Esophagus muscularis mucosa (tissue), 3 donors: Measurements from ENCODE around the gene ZNF674.

ENCODE experiments used
- POLR2AphosphoS5 ChIP-seq, 2 donors: sonication (generic); formaldehyde crosslinking; IDR thresholded peaks; one replicate each; pipeline ENCODE4 v1.6.1; 2017; ENCODE audit warnings: antibody characterized with exemption in 2 of 2
- TF ChIP-seq, protein P1 (sequence below), 3 experiments: fragments of 200-600 bp in 2 of 3; fragments of 450-650 bp in 1 of 3; sonication (generic) in 2 of 3; IDR thresholded peaks; one replicate each; pipeline ENCODE4 v1.5.1; 2017 to 2019; ENCODE audit warnings: antibody characterized with exemption in 3 of 3, mild to moderate bottlenecking in 2 of 3, moderate library complexity in 1 of 3

DNA sequence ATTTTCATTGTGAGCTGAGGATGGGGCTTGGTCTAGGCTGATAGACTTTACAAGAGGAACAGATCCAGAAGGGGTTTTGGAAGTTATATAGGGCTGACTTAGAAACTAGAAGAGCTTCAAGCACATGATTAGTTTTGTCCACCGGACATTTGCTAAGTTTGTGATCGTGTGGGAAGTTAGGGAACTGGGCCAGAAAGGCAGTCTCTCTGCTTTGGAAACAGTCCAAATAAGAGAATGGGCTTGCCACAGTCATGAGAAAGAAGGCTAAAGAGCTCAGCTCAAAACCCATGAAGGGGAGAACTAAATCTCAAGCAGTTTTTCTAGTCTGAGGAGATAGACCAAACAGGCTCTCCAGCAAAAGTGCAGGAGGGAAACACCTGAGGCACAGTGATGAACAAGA is 67.8 kb downstream of the ZNF674 start:
- TF ChIP-seq POLR2AphosphoS5 (IDR thresholded peaks at IDR 0.05): no peak
- TF ChIP-seq, protein P1, sequence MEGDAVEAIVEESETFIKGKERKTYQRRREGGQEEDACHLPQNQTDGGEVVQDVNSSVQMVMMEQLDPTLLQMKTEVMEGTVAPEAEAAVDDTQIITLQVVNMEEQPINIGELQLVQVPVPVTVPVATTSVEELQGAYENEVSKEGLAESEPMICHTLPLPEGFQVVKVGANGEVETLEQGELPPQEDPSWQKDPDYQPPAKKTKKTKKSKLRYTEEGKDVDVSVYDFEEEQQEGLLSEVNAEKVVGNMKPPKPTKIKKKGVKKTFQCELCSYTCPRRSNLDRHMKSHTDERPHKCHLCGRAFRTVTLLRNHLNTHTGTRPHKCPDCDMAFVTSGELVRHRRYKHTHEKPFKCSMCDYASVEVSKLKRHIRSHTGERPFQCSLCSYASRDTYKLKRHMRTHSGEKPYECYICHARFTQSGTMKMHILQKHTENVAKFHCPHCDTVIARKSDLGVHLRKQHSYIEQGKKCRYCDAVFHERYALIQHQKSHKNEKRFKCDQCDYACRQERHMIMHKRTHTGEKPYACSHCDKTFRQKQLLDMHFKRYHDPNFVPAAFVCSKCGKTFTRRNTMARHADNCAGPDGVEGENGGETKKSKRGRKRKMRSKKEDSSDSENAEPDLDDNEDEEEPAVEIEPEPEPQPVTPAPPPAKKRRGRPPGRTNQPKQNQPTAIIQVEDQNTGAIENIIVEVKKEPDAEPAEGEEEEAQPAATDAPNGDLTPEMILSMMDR (IDR thresholded peaks at IDR 0.05): no peak
